IPS-NIHi7 (cell line): Measurements from ENCODE around the gene CDH6.

ENCODE experiments used
- DNase-seq: peaks from one replicate; pipeline ENCODE4 v3.0.0; 2012; ENCODE audit warnings: mixed read lengths; ENCODE audit errors: extremely low spot score

Gene CDH6

GRCh38 chr5:31375999-31376720 lies 182.7 kb downstream of the CDH6 start:
- DNase-seq = no peak

- no peak for DNase-seq
Measured at GRCh38 chr5:31377274-31377946, 183.9 kb downstream of the CDH6 start.

DNA sequence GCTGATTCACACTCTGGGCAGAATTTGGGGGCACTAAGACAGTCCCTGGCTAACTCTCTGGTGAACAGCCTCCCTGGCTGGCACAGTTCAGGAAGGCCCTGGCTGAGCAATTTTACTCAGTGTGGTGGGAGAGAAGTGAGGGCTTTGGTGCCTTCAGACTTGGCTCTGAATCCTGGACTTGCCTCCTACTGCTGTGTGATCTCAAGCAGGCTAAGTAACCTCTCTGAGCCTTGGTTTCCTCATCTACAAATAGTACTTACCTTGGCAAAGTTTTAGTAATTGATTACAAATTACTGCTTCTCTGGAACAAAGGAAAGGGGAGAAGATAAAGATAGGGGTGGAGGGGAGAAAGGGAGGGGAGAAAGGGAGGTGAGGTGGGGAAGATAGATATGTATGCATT lies 184.7 kb downstream of the CDH6 start:
- DNase-seq = no peak
